ENCODE measurements around the gene COL9A2.

DNA sequence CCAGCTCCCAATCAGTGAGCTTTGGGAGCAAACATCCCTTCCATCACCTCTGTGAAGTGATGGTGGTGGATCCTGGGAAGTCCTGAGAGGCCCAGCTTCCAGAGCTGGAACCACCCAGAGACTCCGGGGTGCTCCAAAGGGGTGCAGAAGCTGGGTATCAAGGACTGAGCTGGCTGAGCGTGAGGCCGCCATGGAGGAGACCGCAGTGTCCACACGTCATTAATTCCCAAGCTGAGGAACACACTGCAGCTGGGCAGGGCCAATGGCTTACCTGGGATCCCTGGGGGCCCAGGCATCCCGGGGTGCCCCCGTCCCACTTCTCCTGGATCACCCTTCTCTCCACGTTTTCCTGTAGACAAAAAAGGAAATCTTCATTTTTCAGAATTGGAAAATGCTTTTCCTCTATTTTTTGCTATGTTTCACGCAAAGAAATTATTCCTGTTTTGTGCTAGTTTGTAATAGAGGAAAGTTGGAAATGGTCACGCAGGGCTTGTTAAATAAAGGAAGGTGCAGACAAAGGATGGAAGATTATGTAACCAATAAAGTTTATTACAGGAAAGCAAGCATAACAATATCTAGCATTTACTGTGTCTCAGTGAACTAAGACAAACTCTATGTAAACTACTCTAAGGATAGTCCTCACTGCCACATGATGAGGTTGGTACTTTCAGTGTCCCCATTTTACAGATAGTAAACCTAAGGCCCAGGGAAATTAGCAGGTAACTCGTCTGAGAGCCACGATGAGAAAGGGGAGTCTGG is 15.4 kb downstream of the COL9A2 start:
- TF ChIP-seq POLR2A (IDR thresholded peaks at IDR 0.05; ENCODE audit: low read length) (no peak), GATA1 (IDR thresholded peaks at IDR 0.05; ENCODE audit: low read depth, low read length) (no peak)

Measured in erythroblast (primary cell).